GM12872 (cell line): ENCODE data around the gene SPATA16.

ENCODE experiments used
- CTCF ChIP-seq: IDR thresholded peaks from 3 replicates; pipeline ENCODE4 v1.5.1; 2011; ENCODE audit warnings: low read depth, mild to moderate bottlenecking, low read length, moderate library complexity; ENCODE audit not compliant: insufficient read depth

SPATA16 gene

DNA sequence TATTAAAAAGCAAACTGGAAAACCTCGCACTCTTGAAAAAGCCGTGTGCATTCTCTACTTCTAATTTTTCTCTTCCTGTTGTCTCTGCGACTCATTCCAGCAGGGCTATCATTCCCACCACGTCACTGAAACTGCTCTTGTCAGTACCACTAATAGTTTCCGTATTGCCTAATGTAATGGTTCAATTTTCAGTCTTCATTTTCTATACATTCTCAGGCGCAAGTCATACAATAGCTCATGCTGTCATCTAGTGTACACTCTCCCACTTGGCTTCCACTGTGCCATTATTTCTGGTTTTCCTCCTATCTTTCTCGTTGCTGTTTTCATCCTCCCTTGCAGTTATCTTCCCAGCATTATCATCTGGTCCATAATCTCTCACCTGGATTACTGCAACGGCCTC lies 160.2 kb downstream of the SPATA16 start:
- no peak for TF ChIP-seq CTCF

- no peak for TF ChIP-seq CTCF
These were observed 163.3 kb downstream of the SPATA16 start for GRCh38 chr3:172977696-172978095.

DNA sequence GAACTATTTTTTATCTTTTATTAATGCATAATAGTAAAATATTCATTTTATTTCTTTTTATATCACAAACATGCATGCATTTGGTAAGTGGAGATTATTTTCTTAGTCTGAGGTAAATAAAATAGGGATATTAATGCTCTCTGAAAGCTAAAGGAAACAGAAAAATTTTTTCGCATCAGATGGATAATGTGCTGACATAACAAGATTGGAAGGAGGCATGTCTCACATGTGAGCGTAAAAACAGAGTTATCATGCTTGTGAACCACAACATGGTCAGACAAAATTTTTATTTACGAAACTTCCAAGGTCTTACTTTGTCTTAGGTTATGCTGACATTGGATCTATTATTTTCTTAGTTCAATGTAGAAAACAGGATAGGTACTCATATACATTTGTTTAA lies 166.1 kb downstream of the SPATA16 start:
- TF ChIP-seq CTCF: no peak

GRCh38 chr3:172973799-172974198 lies 167.2 kb downstream of the SPATA16 start:
- TF ChIP-seq CTCF: no peak

- no peak for TF ChIP-seq CTCF
These were observed 168.3 kb downstream of the SPATA16 start for GRCh38 chr3:172972717-172973116.

DNA sequence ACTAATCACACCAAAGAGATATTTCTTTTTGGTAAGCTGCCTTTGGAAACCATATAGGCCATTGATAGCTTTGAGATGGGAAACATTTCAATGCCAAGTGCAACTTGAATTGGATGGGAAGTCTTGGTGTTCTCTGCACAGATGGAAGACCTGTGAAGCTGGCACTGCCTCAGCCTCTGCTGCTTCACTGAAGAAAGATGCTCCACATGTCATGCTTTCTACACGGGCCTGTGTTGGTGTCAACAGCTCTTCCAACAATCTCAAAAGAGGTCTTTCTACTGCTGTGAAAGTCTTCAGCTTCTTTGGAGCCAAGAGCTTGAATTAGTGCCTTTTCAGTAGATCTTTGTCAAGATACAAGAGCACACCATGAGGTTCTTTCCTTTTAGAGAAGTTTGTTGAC lies 169.0 kb downstream of the SPATA16 start:
- TF ChIP-seq CTCF: no peak

GRCh38 chr3:172968646-172969045 lies 172.4 kb downstream of the SPATA16 start:
- no peak for TF ChIP-seq CTCF

DNA sequence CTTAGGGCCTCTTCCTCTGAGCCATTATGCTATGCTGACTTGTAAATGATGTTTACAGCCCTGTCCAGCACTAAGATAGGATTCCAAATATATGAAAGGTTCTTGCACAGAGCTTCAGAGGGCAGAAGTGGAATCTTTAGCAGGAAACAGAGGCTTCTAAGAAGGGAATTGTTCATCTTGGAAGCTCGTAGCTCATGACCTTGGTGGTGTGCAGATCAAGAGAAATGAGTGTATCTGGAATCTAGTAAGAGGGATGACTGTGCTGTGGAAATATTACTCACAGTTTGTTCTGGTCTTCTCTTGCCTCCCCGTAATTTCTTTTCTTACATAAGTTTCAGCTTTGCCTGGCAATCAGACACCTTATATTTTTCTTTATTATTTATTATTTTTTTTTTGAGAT lies 175.8 kb downstream of the SPATA16 start:
- TF ChIP-seq CTCF: no peak
